ENCODE data around the gene PROM2.

The PROM2 gene, protein sequence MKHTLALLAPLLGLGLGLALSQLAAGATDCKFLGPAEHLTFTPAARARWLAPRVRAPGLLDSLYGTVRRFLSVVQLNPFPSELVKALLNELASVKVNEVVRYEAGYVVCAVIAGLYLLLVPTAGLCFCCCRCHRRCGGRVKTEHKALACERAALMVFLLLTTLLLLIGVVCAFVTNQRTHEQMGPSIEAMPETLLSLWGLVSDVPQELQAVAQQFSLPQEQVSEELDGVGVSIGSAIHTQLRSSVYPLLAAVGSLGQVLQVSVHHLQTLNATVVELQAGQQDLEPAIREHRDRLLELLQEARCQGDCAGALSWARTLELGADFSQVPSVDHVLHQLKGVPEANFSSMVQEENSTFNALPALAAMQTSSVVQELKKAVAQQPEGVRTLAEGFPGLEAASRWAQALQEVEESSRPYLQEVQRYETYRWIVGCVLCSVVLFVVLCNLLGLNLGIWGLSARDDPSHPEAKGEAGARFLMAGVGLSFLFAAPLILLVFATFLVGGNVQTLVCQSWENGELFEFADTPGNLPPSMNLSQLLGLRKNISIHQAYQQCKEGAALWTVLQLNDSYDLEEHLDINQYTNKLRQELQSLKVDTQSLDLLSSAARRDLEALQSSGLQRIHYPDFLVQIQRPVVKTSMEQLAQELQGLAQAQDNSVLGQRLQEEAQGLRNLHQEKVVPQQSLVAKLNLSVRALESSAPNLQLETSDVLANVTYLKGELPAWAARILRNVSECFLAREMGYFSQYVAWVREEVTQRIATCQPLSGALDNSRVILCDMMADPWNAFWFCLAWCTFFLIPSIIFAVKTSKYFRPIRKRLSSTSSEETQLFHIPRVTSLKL

DNA sequence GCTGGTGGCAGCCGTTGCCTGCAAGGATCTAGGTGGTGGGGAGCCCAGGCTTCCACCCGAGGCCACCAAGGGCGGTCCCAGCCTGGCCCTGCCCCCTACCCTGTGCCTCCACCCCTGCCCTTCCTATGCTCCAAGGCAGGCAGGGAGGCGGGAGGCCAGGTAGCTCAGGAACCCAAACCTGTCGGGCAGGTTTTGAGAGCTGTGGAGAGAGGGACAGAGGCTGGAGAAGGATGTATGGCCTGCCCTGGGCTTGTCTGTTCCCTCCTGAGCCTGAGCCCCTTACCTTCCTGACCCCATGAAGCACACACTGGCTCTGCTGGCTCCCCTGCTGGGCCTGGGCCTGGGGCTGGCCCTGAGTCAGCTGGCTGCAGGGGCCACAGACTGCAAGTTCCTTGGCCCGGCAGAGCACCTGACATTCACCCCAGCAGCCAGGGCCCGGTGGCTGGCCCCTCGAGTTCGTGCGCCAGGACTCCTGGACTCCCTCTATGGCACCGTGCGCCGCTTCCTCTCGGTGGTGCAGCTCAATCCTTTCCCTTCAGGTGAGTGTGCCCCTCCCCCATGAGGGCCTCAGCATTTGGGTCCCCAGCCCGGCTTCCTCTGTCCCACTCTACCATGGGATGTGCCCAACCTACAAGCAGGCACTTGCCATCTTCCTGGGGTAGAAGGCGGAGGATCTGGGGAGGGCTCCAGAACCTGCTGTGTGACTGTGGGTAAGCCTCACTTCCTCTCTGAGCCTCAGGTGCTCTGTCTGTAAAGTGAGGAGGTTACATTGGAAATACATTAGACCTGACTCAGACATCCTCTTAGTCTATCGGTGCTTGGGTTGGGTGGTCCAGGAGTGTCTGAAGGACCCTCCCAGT, at the start of gene PROM2:
Gene PROM2 (plus strand): TSS at position 159 of the 860 bp plus-strand sequence. CDS start 137 bp downstream, at position 296.
- TF ChIP-seq, protein P1, sequence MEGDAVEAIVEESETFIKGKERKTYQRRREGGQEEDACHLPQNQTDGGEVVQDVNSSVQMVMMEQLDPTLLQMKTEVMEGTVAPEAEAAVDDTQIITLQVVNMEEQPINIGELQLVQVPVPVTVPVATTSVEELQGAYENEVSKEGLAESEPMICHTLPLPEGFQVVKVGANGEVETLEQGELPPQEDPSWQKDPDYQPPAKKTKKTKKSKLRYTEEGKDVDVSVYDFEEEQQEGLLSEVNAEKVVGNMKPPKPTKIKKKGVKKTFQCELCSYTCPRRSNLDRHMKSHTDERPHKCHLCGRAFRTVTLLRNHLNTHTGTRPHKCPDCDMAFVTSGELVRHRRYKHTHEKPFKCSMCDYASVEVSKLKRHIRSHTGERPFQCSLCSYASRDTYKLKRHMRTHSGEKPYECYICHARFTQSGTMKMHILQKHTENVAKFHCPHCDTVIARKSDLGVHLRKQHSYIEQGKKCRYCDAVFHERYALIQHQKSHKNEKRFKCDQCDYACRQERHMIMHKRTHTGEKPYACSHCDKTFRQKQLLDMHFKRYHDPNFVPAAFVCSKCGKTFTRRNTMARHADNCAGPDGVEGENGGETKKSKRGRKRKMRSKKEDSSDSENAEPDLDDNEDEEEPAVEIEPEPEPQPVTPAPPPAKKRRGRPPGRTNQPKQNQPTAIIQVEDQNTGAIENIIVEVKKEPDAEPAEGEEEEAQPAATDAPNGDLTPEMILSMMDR (conservative IDR thresholded peaks at IDR 0.05): no peak

DNA sequence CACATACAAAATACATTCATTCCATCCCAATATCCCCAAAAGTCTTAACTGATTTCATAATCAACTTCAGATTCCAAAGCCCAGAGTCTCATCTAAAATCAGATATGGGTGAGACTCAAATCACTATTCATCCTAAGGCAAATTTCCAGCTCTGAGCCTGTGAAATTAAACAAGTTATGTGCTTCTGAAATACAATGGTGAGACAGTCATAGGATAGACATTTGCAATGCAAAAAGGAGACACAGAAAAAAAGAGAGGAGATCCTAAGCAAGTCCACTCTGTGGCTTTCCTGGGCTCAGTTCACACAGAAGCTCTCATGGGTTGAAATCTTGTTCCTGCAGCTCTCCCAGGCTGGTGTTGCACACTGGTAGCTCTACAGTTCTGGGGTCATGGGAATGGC, 48.6 kb upstream of the PROM2 start:
- H3K27ac ChIP-seq: no peak overlapping the region

More for the DNA sequence above, at the start of gene PROM2:
- H3K27ac ChIP-seq: peak within 1 kb of the TSS; percentile 93

DNA sequence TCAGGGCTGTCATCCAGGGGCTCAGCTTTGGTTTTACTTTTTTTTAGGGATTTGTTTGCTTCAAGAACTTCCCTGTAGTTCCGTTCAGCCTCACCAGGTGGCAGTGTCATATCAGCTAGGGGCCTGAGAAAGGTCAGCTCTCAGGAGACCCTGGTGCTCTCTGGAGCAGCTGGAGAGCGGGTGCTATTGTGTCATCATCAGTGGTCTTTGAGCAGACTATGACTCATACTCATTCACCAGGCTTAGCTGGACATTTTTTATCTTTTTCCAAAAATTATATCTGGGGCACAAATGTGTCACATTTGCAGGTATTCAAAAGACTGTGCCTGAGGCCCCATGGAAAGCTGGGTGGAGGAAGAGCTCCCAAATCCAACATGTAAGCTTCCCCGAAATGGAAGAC, 42.5 kb upstream of the PROM2 start:
- H3K27ac ChIP-seq: peak overlapping the region; percentile 26
- TF ChIP-seq, protein P1 (conservative IDR thresholded peaks at IDR 0.05): peak; percentile 95

More for the DNA sequence above, 48.6 kb upstream of the PROM2 start:
- TF ChIP-seq, protein P1 (conservative IDR thresholded peaks at IDR 0.05): no peak

DNA sequence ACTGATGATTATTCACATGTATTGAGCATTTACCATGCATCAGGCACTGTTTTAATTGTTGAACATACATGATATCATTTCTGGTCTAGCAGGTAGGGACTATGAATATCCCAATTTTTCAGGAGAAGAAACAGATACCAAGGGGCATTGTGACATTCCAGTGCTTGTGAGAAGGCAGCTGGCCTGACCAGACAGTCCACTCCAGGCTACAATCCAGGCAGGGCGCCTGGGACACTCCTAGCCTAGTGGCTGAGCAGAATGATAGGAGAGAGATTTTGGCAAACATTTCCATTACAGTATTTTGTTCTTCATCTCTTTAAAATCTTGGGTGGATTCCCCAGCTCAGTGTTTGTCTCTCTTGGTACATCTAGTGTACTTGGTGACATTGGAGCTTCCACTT, 42.0 kb upstream of the PROM2 start:
- TF ChIP-seq, protein P1 (conservative IDR thresholded peaks at IDR 0.05): no peak
- H3K27ac ChIP-seq: peak overlapping the region; percentile 26

DNA sequence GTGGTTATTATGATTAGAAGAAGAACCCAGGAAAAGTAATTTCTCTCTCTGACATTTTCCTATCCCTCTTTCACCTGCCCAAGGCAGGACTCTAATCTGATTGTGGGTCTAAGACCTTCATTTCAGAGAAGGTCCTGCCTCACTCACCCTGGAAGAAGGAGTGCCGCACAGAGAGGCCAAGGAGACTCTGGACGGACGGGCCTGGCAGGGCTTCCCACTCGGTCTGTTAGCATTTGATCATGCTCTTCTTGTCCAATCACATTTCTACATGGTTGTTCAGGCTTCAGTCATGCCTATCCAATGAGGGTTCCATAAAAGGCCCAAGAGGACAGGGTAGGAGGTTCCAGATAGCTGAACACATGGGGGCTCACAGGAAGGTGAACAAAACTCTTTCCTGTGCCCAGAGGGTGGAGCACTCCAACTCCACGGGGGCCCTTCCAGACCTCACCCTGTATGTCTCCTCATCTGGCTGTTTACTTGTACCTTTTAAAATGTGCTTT, 39.9 kb upstream of the PROM2 start:
- H3K27ac ChIP-seq: no peak overlapping the region
- TF ChIP-seq, protein P1 (conservative IDR thresholded peaks at IDR 0.05): no peak

DNA sequence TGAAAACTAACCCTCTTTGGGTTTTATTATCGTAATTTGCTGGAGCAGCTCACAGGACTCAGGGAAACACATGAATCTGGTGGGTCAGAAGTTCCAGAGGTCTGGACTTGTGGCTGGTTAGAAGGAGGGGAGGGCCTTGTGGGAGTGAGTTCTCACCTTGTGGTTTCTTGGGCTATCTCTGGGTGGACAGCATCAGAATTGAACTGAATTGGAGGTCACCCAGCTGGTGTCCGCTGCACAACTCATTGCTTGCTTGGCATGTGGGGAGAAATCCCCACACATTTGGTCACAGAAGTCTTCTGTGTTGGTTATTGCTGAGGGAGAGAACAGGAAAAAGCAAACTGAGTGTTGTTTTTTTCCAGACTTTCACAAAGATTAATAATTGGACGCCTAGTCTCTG, 39.4 kb upstream of the PROM2 start:
- TF ChIP-seq, protein P1 (conservative IDR thresholded peaks at IDR 0.05): no peak
- H3K27ac ChIP-seq: no peak overlapping the region
